ENCODE results near the gene DPEP2NB. TPM values are rescaled to one million over a fixed set of nuclear protein-coding genes. Genes with fewer than 3 reads are reported as not detected.
A peak's percentile ranks its signal among the peaks of the same experiment; 100 is the strongest.
"Not testable (repeated sequence)": the region's sequence is repeated elsewhere in the genome, so short reads cannot be mapped to it uniquely, and the experiment has no call there.

The DPEP2NB gene
- total and polyA plus RNA-seq, 4 donors: not detected

DNA sequence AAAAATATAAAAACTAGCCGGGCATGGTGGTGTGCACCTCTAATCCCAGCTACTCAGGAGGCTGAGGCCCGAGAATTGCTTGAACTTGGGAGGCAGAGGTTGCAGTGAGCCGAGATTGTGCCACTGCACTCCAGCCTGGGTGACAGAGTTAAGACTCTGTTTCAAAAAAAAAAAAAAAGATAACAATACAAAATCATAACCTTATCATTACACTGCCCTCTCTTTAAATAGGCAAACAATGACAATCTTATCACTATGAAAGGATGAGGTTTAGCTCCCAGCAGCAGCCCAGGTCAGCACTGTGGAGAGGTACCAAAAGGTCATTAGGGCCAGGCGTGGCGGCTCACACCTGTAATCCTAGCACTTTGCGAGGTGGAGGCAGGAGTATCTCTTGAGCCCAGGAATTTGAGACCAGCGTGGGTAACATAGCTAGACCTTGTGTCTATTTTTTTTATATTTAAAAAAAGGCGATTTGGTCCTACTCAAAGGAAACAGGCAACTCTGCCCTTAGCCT is 3.5 kb upstream of the DPEP2NB start:
- peaks cover 7 to 14% (median 9%) of the 10 kb centered on the region in 5 donors for H3K4me1 ChIP-seq (ENCODE audit: control insufficient read depth in 5 of 5, insufficient read depth in 5 of 5, low read length in 5 of 5)
- H3K9ac ChIP-seq (ENCODE audit: insufficient read depth in 1 of 2, low read length in 2 of 2): no peak overlapping the region
- 77 to 87% methylated on average over 8 of the region's 8 CpGs for WGBS, 2 donors
- no peaks in the 10 kb centered on the region for H3K9me3 ChIP-seq (ENCODE audit: control insufficient read depth in 4 of 4, insufficient read depth in 3 of 4, low read length in 3 of 4)
- TF ChIP-seq, protein P1, sequence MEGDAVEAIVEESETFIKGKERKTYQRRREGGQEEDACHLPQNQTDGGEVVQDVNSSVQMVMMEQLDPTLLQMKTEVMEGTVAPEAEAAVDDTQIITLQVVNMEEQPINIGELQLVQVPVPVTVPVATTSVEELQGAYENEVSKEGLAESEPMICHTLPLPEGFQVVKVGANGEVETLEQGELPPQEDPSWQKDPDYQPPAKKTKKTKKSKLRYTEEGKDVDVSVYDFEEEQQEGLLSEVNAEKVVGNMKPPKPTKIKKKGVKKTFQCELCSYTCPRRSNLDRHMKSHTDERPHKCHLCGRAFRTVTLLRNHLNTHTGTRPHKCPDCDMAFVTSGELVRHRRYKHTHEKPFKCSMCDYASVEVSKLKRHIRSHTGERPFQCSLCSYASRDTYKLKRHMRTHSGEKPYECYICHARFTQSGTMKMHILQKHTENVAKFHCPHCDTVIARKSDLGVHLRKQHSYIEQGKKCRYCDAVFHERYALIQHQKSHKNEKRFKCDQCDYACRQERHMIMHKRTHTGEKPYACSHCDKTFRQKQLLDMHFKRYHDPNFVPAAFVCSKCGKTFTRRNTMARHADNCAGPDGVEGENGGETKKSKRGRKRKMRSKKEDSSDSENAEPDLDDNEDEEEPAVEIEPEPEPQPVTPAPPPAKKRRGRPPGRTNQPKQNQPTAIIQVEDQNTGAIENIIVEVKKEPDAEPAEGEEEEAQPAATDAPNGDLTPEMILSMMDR (IDR thresholded peaks at IDR 0.05; ENCODE audit: control extremely low read depth, extremely low read depth): no peak
- no peak for ATAC-seq (ENCODE audit: insufficient read depth, low FRiP score)
- peaks cover 0 to 6% (median 2%) of the 10 kb centered on the region in 4 donors for H3K36me3 ChIP-seq (ENCODE audit: control insufficient read depth in 4 of 4, insufficient read depth in 4 of 4, low read length in 4 of 4)
- H3K27ac ChIP-seq (ENCODE audit: low read depth in 1 of 2, low read length in 1 of 2): no peak overlapping the region
- DNase-seq: no peak
- H3K4me3 ChIP-seq: no peak overlapping the region
- no peaks in the 10 kb centered on the region for H3K27me3 ChIP-seq (ENCODE audit: control insufficient read depth in 3 of 3, insufficient read depth in 3 of 3, low read length in 2 of 3)

DNA sequence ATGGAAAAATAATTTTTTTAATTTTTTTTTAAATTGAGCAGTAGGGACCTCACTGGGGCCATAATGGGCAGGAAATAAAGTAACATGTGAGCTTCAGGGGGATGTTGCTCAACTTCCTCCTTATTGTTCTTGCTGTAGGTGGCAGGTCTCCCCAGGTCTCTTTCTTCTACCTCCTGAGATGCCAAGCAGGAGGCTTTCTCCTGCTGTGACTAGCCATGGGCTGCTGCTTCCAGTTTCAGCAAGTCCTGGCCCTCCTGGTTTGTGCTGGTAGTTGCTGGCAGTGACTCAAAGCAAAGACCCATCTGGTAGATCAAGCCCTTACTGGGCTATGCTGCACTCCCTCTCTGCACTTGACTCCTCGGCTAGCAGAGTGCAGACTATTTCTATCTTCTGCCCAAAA is 2.3 kb downstream of the DPEP2NB start:
- Histone ChIP-seq H3K9me3 (ENCODE audit: control insufficient read depth in 4 of 4, insufficient read depth in 3 of 4, low read length in 3 of 4) (no peaks in the 10 kb centered on the region), H3K27me3 (ENCODE audit: control insufficient read depth in 3 of 3, insufficient read depth in 3 of 3, low read length in 2 of 3) (peaks cover 0 to 3% (median 0%) of the 10 kb centered on the region in 3 donors), H3K4me1 (ENCODE audit: control insufficient read depth in 5 of 5, insufficient read depth in 5 of 5, low read length in 5 of 5) (peaks cover 0 to 2% (median 0%) of the 10 kb centered on the region in 5 donors), H3K4me3 (no peak overlapping the region), H3K27ac (ENCODE audit: low read depth in 1 of 2, low read length in 1 of 2) (no peak overlapping the region), H3K36me3 (ENCODE audit: control insufficient read depth in 4 of 4, insufficient read depth in 4 of 4, low read length in 4 of 4) (no peaks in the 10 kb centered on the region), H3K9ac (ENCODE audit: insufficient read depth in 1 of 2, low read length in 2 of 2) (no peak overlapping the region)
- TF ChIP-seq, protein P1 (IDR thresholded peaks at IDR 0.05; ENCODE audit: control extremely low read depth, extremely low read depth): no peak
- WGBS, 2 donors: 23 to 52% methylated on average over 1 of the region's 1 CpG
- DNase-seq (peak in 1 of 3 donors; percentile 7), ATAC-seq (ENCODE audit: insufficient read depth, low FRiP score) (no peak)

DNA sequence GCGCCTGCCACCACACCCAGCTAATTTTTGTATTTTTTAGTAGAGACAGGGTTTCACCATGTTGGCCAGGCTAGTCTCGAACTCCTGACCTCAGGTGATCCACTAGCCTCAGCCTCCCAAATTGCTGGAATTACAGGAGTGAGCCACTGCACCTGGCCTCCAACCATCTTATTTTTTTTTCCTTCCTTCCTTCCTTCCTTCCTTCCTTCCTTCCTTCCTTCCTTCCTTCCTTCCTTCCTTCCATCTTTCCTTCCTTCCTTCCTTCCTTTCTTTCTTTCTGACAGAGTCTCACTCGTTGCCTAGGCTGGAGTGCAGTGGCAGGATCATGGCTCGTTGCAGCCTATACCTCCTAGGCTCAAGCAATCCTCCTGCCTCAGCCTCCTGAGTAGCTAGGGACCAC is 5.8 kb downstream of the DPEP2NB start:
- ATAC-seq (ENCODE audit: insufficient read depth, low FRiP score); H3K36me3 ChIP-seq (ENCODE audit: control insufficient read depth in 4 of 4, insufficient read depth in 4 of 4, low read length in 4 of 4); H3K4me3 ChIP-seq; H3K9ac ChIP-seq (ENCODE audit: insufficient read depth in 1 of 2, low read length in 2 of 2); H3K9me3 ChIP-seq (ENCODE audit: control insufficient read depth in 4 of 4, insufficient read depth in 3 of 4, low read length in 3 of 4); H3K27me3 ChIP-seq (ENCODE audit: control insufficient read depth in 3 of 3, insufficient read depth in 3 of 3, low read length in 2 of 3); H3K27ac ChIP-seq (ENCODE audit: low read depth in 1 of 2, low read length in 1 of 2); H3K4me1 ChIP-seq (ENCODE audit: control insufficient read depth in 5 of 5, insufficient read depth in 5 of 5, low read length in 5 of 5); DNase-seq: not testable (repeated sequence)
- 76 to 84% methylated on average over 4 of the region's 4 CpGs for WGBS, 2 donors

DNA sequence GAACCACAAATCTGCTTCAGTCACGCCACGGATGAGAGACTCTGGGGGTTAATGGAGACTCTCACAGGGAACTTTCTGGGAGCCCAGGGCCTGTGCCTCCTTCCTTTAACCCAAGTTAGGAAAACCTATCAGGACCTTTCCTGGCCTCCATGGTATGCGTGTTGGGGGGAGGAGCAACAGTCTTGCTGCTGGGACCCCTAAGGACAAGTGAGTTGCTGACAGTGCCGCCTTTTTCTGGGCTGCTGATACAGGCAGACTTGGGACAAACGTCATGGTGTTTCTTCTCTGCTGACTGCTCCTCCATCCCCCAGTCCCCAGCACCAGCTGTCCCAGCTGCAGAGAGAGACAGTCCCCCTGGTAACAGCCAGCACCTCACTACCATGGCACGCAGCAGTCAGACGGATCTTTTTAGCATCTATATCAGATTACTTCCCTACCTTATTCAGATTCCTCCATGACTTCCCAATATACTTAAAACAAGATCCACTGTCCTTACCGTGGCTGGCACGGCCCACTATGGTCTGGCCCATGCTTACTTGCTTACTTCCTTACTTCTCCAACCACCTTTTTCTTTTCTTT is 6.5 kb downstream of the DPEP2NB start:
- Histone ChIP-seq H3K4me1 (ENCODE audit: control insufficient read depth in 5 of 5, insufficient read depth in 5 of 5, low read length in 5 of 5) (peaks cover 0 to 8% (median 0%) of the 10 kb centered on the region in 5 donors), H3K27me3 (ENCODE audit: control insufficient read depth in 3 of 3, insufficient read depth in 3 of 3, low read length in 2 of 3) (peaks cover 0 to 3% (median 0%) of the 10 kb centered on the region in 3 donors), H3K9me3 (ENCODE audit: control insufficient read depth in 4 of 4, insufficient read depth in 3 of 4, low read length in 3 of 4) (no peaks in the 10 kb centered on the region), H3K36me3 (ENCODE audit: control insufficient read depth in 4 of 4, insufficient read depth in 4 of 4, low read length in 4 of 4) (no peaks in the 10 kb centered on the region), H3K9ac (ENCODE audit: insufficient read depth in 1 of 2, low read length in 2 of 2) (no peak overlapping the region), H3K4me3 (no peak overlapping the region), H3K27ac (ENCODE audit: low read depth in 1 of 2, low read length in 1 of 2) (no peak overlapping the region)
- ATAC-seq (ENCODE audit: insufficient read depth, low FRiP score) (no peak), DNase-seq (no peak)
- TF ChIP-seq, protein P1 (IDR thresholded peaks at IDR 0.05; ENCODE audit: control extremely low read depth, extremely low read depth): no peak
- WGBS, 2 donors: 76 to 85% methylated on average over 9 of the region's 9 CpGs

Data from lung (tissue), 12 donors.